HepG2 (cell line): ENCODE data around the gene PIM1. TPM values are rescaled to one million over a fixed set of nuclear protein-coding genes. Genes with fewer than 3 reads are reported as not detected.

Experiments used
- CBFB ChIP-seq: sonication (generic); formaldehyde crosslinking; IDR thresholded peaks from 2 replicates; pipeline ENCODE4 v1.4.0; 2020; ENCODE audit warnings: missing genetic modification reagents
- CSRNP2 ChIP-seq: sonication (generic); formaldehyde crosslinking; conservative IDR thresholded peaks from 2 replicates; pipeline ENCODE4 v1.8.0; 2022; ENCODE audit warnings: low read depth, missing genetic modification reagents
- DNMT3B ChIP-seq: conservative IDR thresholded peaks from 2 replicates; pipeline ENCODE4 v1.6.1; 2016; ENCODE audit warnings: missing biosample characterization, control low read depth
- GPBP1L1 ChIP-seq: sonication (generic); formaldehyde crosslinking; IDR thresholded peaks from 2 replicates; pipeline ENCODE4 v1.5.0; 2020; ENCODE audit warnings: mild to moderate bottlenecking, missing genetic modification reagents
- NBN ChIP-seq: fragments of 450-650 bp; conservative IDR thresholded peaks from 2 replicates; pipeline ENCODE4 v1.6.1; 2017
- SIN3A ChIP-seq: IDR thresholded peaks from 2 replicates; pipeline ENCODE4 v1.6.1; 2011; ENCODE audit warnings: low read depth, mild to moderate bottlenecking, control low read depth, low read length, borderline replicate concordance
- TCF7 ChIP-seq: sonication (generic); IDR thresholded peaks from 2 replicates; pipeline ENCODE4 v1.6.1; 2016; ENCODE audit warnings: antibody characterized with exemption, low read depth
- THAP7 ChIP-seq: sonication (generic); formaldehyde crosslinking; IDR thresholded peaks from 2 replicates; pipeline ENCODE4 v1.8.1; 2023; ENCODE audit warnings: mild to moderate bottlenecking, missing genetic modification reagents
- ZBTB26 ChIP-seq: IDR thresholded peaks from 2 replicates; pipeline ENCODE4 v1.6.1; 2016; ENCODE audit warnings: missing compliant biosample characterization, missing genetic modification reagents, borderline replicate concordance
- ZBTB40 ChIP-seq, 2 experiments: fragments of 450-650 bp in 1 of 2; sonication (generic) in 1 of 2; formaldehyde crosslinking in 1 of 2; IDR thresholded peaks; 2 replicates each; pipeline versions ENCODE4 v1.6.1 to v1.8.0; 2016 to 2022; ENCODE audit warnings: antibody characterized with exemption in 1 of 2, mild to moderate bottlenecking in 1 of 2, missing genetic modification reagents in 1 of 2
- ZNF354B ChIP-seq: sonication (generic); formaldehyde crosslinking; IDR thresholded peaks from 2 replicates; pipeline ENCODE4 v1.8.0; 2022; ENCODE audit warnings: mild to moderate bottlenecking, missing genetic modification reagents
- ZNF790 ChIP-seq: sonication (generic); formaldehyde crosslinking; IDR thresholded peaks from 2 replicates; pipeline ENCODE4 v1.8.0; 2022; ENCODE audit warnings: missing genetic modification reagents, mild to moderate bottlenecking, borderline replicate concordance
- polyA plus RNA-seq, 8 experiments: library from polyadenylated mRNA; depleted of rRNA in 3 of 8; stranded (reverse) in 7 of 8; unstranded in 1 of 8; fragments of >200 nt; fragmentation: Illumina TruSeq in 4 of 8; extraction: Trizol in 4 of 8; gene quantifications; 2 replicates each; pipeline versions ENCODE4 v1.2.1 to v1.2.3, GENCODE V29; 2011 to 2016; ENCODE audit warnings: low read depth in 4 of 8, missing spikeins in 1 of 8, mixed read lengths in 1 of 8; ENCODE audit not compliant: insufficient read depth in 1 of 8
- total RNA-seq, 5 experiments: library from RNA; depleted of rRNA; stranded (reverse); fragments of >200 nt; fragmentation: Illumina TruSeq; extraction: Trizol; gene quantifications; 2 replicates each; pipeline ENCODE4 v1.2.3, GENCODE V29; 2016; ENCODE audit warnings: low read depth in 1 of 5

Gene PIM1
- total and polyA plus RNA-seq, 2 of the 13 experiments (the other 11 are each of a cell fraction or from before 2014, with no cell fraction given) = 29.4 to 117 TPM

- TF ChIP-seq ZBTB40 (IDR thresholded peaks at IDR 0.05) (peak; percentile 41; the same call in 1 of the 2 replicates), ZBTB40 (CRISPR knock-in tag; IDR thresholded peaks at IDR 0.05) (no peak; the same call in 1 of the 2 replicates), ZBTB26 (CRISPR knock-in tag) (no peak), ZNF354B (CRISPR knock-in tag) (no peak), TCF7 (peak; percentile 73), SIN3A (0 out of 2 replicates have a peak, but pooled peaks have one; percentile 34), ZNF790 (CRISPR knock-in tag) (peak; percentile 71; the same call in 1 of the 2 replicates), GPBP1L1 (CRISPR knock-in tag) (no peak), THAP7 (CRISPR knock-in tag) (no peak), CSRNP2 (CRISPR knock-in tag) (no peak), CBFB (no peak), NBN (no peak), DNMT3B (peak; percentile 84; the same call in 1 of the 2 replicates)
Observed at GRCh38 chr6:37135835-37136694, 33.9 kb upstream of the PIM1 start (continued).
